Measurements from ENCODE around the gene PARD3.

Gene PARD3

GRCh38 chr10:34567659-34568253, 247.3 kb downstream of the PARD3 start:
- no peak for DNase-seq (ENCODE audit: low read depth)
- no peak for TF ChIP-seq CTCF (IDR thresholded peaks at IDR 0.05; ENCODE audit: control insufficient read depth, extremely low read depth, insufficient read depth)
- no peak overlapping the region for H3K4me3 ChIP-seq (ENCODE audit: low read depth, low read length)

- no peak overlapping the region for H3K4me3 ChIP-seq (ENCODE audit: low read depth, low read length)
- TF ChIP-seq CTCF (IDR thresholded peaks at IDR 0.05; ENCODE audit: control insufficient read depth, extremely low read depth, insufficient read depth) = no peak
- DNase-seq (ENCODE audit: low read depth) = no peak
Observed at GRCh38 chr10:34565934-34566333, 249.2 kb downstream of the PARD3 start.

DNA sequence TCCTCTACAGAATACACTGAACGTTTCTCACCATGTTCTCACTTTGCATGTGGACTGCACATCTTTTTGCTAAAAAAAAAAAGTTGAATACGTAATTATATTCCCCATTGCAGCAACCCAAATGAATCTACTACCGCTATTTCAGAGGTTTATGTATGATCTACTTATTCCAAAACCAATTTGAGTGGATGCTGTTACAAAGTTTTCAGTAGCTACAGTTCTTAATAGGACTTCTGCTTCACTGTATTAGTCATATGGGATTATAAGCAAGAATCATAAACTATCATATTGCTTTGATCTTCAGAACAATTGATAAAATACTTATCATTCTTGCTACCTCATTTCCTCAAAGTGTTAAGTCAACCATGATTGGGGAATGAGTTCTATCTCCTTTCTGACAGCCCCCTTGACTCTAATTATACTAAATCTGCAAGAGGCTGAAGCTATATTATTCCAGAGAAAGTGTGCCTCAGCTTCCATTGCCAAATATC, 257.0 kb downstream of the PARD3 start:
- DNase-seq (ENCODE audit: low read depth) = no peak
- H3K4me3 ChIP-seq (ENCODE audit: low read depth, low read length) = no peak overlapping the region
- no peak for TF ChIP-seq CTCF (IDR thresholded peaks at IDR 0.05; ENCODE audit: control insufficient read depth, extremely low read depth, insufficient read depth)

- DNase-seq (ENCODE audit: low read depth) = no peak
Observed at GRCh38 chr10:34557173-34557572, 257.9 kb downstream of the PARD3 start.

DNA sequence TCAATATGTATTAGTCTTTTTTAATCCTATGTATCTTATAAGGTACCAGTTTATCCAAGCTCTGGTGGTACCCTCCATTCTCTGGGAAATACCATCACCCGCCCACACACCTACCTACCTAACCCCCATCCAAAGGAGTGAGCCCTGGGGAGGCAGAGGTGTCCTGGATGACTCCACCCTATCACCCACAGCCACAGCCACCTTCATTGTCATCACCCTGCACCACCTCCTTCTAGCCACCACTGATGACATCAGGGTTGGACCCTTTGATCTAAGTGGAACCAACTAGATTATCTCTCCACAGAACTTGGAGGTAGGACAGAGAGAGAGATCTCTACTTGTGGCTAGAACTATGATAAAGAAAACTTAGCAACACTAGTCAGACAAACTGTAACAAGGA, 259.4 kb downstream of the PARD3 start:
- DNase-seq (ENCODE audit: low read depth) = no peak
- no peak for TF ChIP-seq CTCF (IDR thresholded peaks at IDR 0.05; ENCODE audit: control insufficient read depth, extremely low read depth, insufficient read depth)
- no peak overlapping the region for H3K4me3 ChIP-seq (ENCODE audit: low read depth, low read length)

More at GRCh38 chr10:34557173-34557572, 257.9 kb downstream of the PARD3 start:
- no peak overlapping the region for H3K4me3 ChIP-seq (ENCODE audit: low read depth, low read length)
- no peak for TF ChIP-seq CTCF (IDR thresholded peaks at IDR 0.05; ENCODE audit: control insufficient read depth, extremely low read depth, insufficient read depth)

GRCh38 chr10:34553747-34554146, 261.3 kb downstream of the PARD3 start:
- DNase-seq (ENCODE audit: low read depth) = no peak
- TF ChIP-seq CTCF (IDR thresholded peaks at IDR 0.05; ENCODE audit: control insufficient read depth, extremely low read depth, insufficient read depth) = no peak
- H3K4me3 ChIP-seq (ENCODE audit: low read depth, low read length) = no peak overlapping the region

DNA sequence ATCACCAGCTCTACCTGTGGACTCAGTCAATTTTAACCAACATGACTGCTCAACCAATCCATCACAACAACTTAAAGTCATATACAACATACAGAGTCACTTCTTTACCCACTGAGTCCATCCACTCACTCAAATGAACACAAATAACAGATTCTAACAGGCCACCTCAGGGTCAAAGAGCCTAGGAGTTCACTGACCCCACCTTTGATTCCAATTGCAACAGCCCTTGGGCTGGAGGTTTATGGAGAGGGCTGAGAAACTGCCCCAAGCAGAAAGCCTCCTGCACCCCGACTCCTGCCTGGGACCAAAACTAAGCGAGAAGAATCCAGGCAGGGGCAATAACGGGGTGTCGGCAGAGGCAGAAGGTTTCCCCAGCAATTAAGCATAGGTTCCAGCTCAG, 263.8 kb downstream of the PARD3 start:
- no peak for TF ChIP-seq CTCF (IDR thresholded peaks at IDR 0.05; ENCODE audit: control insufficient read depth, extremely low read depth, insufficient read depth)
- H3K4me3 ChIP-seq (ENCODE audit: low read depth, low read length) = no peak overlapping the region
- DNase-seq (ENCODE audit: low read depth) = no peak
